ENCODE results near the gene SIRT3.
"Not testable (repeated sequence)": the region's sequence is repeated elsewhere in the genome, so short reads cannot be mapped to it uniquely, and the experiment has no call there.

The SIRT3 gene

GRCh38 chr11:232783-233565 lies 3.2 kb downstream of the SIRT3 start:
- Histone ChIP-seq H3K36me3 (ENCODE audit: insufficient read depth, low read depth, low read length) (no peaks in the 10 kb centered on the region), H3K27me3 (ENCODE audit: insufficient read depth, low read length) (peaks cover 6% of the 10 kb centered on the region), H3K27ac (ENCODE audit: low read length) (no peak overlapping the region), H3K9ac (ENCODE audit: low read depth, low read length) (no peak overlapping the region), H3K4me1 (ENCODE audit: insufficient read depth, low read length) (0 out of 2 replicates have a peak, but pooled peaks cover 4% of the 10 kb centered on the region), H3K4me3 (ENCODE audit: low read length) (no peak overlapping the region), H3K9me3 (ENCODE audit: insufficient read depth, low read depth, low read length) (no peaks in the 10 kb centered on the region)

- H3K9me3 ChIP-seq (ENCODE audit: insufficient read depth, low read depth, low read length), result no peaks in the 10 kb centered on the region
- H3K27ac ChIP-seq (ENCODE audit: low read length), result no peak overlapping the region
- H3K4me1 ChIP-seq (ENCODE audit: insufficient read depth, low read length), result no peaks in the 10 kb centered on the region
- H3K9ac ChIP-seq (ENCODE audit: low read depth, low read length), result no peak overlapping the region
- no peak overlapping the region for H3K4me3 ChIP-seq (ENCODE audit: low read length)
- H3K36me3 ChIP-seq (ENCODE audit: insufficient read depth, low read depth, low read length), result no peaks in the 10 kb centered on the region
- H3K27me3 ChIP-seq (ENCODE audit: insufficient read depth, low read length), result peaks cover 4% of the 10 kb centered on the region
Measured at GRCh38 chr11:230431-230830, 5.7 kb downstream of the SIRT3 start.

GRCh38 chr11:227824-228379 lies 8.2 kb downstream of the SIRT3 start:
- Histone ChIP-seq H3K4me3 (ENCODE audit: low read length) (no peak overlapping the region), H3K4me1 (ENCODE audit: insufficient read depth, low read length) (no peaks in the 10 kb centered on the region), H3K9ac (ENCODE audit: low read depth, low read length) (no peak overlapping the region), H3K27me3 (ENCODE audit: insufficient read depth, low read length) (no peaks in the 10 kb centered on the region), H3K36me3 (ENCODE audit: insufficient read depth, low read depth, low read length) (no peaks in the 10 kb centered on the region), H3K27ac (ENCODE audit: low read length) (no peak overlapping the region), H3K9me3 (ENCODE audit: insufficient read depth, low read depth, low read length) (no peaks in the 10 kb centered on the region)

GRCh38 chr11:225734-226453 lies 10.2 kb downstream of the SIRT3 start:
- Histone ChIP-seq H3K9ac (ENCODE audit: low read depth, low read length) (no peak overlapping the region), H3K9me3 (ENCODE audit: insufficient read depth, low read depth, low read length) (no peaks in the 10 kb centered on the region), H3K36me3 (ENCODE audit: insufficient read depth, low read depth, low read length) (no peaks in the 10 kb centered on the region), H3K27me3 (ENCODE audit: insufficient read depth, low read length) (no peaks in the 10 kb centered on the region), H3K27ac (ENCODE audit: low read length) (no peak overlapping the region), H3K4me3 (ENCODE audit: low read length) (no peak overlapping the region), H3K4me1 (ENCODE audit: insufficient read depth, low read length) (no peaks in the 10 kb centered on the region)

GRCh38 chr11:224424-224823 lies 11.7 kb downstream of the SIRT3 start:
- H3K27ac ChIP-seq (ENCODE audit: low read length), result no peak overlapping the region
- H3K27me3 ChIP-seq (ENCODE audit: insufficient read depth, low read length), result no peaks in the 10 kb centered on the region
- no peaks in the 10 kb centered on the region for H3K4me1 ChIP-seq (ENCODE audit: insufficient read depth, low read length)
- H3K4me3 ChIP-seq (ENCODE audit: low read length), result no peak overlapping the region
- no peaks in the 10 kb centered on the region for H3K36me3 ChIP-seq (ENCODE audit: insufficient read depth, low read depth, low read length)
- H3K9me3 ChIP-seq (ENCODE audit: insufficient read depth, low read depth, low read length), result no peaks in the 10 kb centered on the region
- no peak overlapping the region for H3K9ac ChIP-seq (ENCODE audit: low read depth, low read length)

- Histone ChIP-seq H3K9ac (ENCODE audit: low read depth, low read length) (no peak overlapping the region), H3K36me3 (ENCODE audit: insufficient read depth, low read depth, low read length) (no peaks in the 10 kb centered on the region), H3K4me1 (ENCODE audit: insufficient read depth, low read length) (no peaks in the 10 kb centered on the region), H3K27me3 (ENCODE audit: insufficient read depth, low read length) (no peaks in the 10 kb centered on the region), H3K27ac (ENCODE audit: low read length) (no peak overlapping the region), H3K4me3 (ENCODE audit: low read length) (no peak overlapping the region), H3K9me3 (ENCODE audit: insufficient read depth, low read depth, low read length) (no peaks in the 10 kb centered on the region)
Measured at GRCh38 chr11:223884-224283, 12.3 kb downstream of the SIRT3 start.

- Histone ChIP-seq H3K36me3 (ENCODE audit: insufficient read depth, low read depth, low read length) (no peaks in the 10 kb centered on the region; the same call in 1 of the 2 replicates), H3K4me3 (ENCODE audit: low read length) (no peak overlapping the region), H3K27ac (ENCODE audit: low read length) (no peak overlapping the region), H3K9ac (ENCODE audit: low read depth, low read length) (no peak overlapping the region), H3K4me1 (ENCODE audit: insufficient read depth, low read length) (no peaks in the 10 kb centered on the region), H3K27me3 (ENCODE audit: insufficient read depth, low read length) (no peaks in the 10 kb centered on the region), H3K9me3 (ENCODE audit: insufficient read depth, low read depth, low read length) (no peaks in the 10 kb centered on the region)
Measured at GRCh38 chr11:223026-223789, 12.9 kb downstream of the SIRT3 start.

- Histone ChIP-seq H3K4me1 (ENCODE audit: insufficient read depth, low read length) (no peaks in the 10 kb centered on the region), H3K36me3 (ENCODE audit: insufficient read depth, low read depth, low read length) (no peaks in the 10 kb centered on the region; the same call in 1 of the 2 replicates)
Measured at GRCh38 chr11:221998-222789, 13.9 kb downstream of the SIRT3 start.

GRCh38 chr11:221539-221938 lies 14.6 kb downstream of the SIRT3 start:
- Histone ChIP-seq H3K36me3 (ENCODE audit: insufficient read depth, low read depth, low read length) (no peaks in the 10 kb centered on the region; the same call in none of the 2 replicates), H3K27ac (ENCODE audit: low read length) (no peak overlapping the region), H3K4me1 (ENCODE audit: insufficient read depth, low read length) (no peaks in the 10 kb centered on the region), H3K27me3 (ENCODE audit: insufficient read depth, low read length) (no peaks in the 10 kb centered on the region), H3K9me3 (ENCODE audit: insufficient read depth, low read depth, low read length) (no peaks in the 10 kb centered on the region), H3K9ac (ENCODE audit: low read depth, low read length) (no peak overlapping the region), H3K4me3 (ENCODE audit: low read length) (no peak overlapping the region)

More at GRCh38 chr11:221998-222789, 13.9 kb downstream of the SIRT3 start:
- Histone ChIP-seq H3K27me3 (ENCODE audit: insufficient read depth, low read length) (no peaks in the 10 kb centered on the region), H3K9me3 (ENCODE audit: insufficient read depth, low read depth, low read length) (no peaks in the 10 kb centered on the region), H3K27ac (ENCODE audit: low read length) (no peak overlapping the region), H3K9ac (ENCODE audit: low read depth, low read length) (no peak overlapping the region), H3K4me3 (ENCODE audit: low read length) (no peak overlapping the region)

GRCh38 chr11:220641-221215 lies 15.4 kb downstream of the SIRT3 start:
- not testable (repeated sequence) for H3K27me3 ChIP-seq (ENCODE audit: insufficient read depth, low read length); H3K9ac ChIP-seq (ENCODE audit: low read depth, low read length); H3K27ac ChIP-seq (ENCODE audit: low read length); H3K4me3 ChIP-seq (ENCODE audit: low read length); H3K36me3 ChIP-seq (ENCODE audit: insufficient read depth, low read depth, low read length); H3K4me1 ChIP-seq (ENCODE audit: insufficient read depth, low read length); H3K9me3 ChIP-seq (ENCODE audit: insufficient read depth, low read depth, low read length)
